ENCODE measurements around the gene ERG28.

DNA sequence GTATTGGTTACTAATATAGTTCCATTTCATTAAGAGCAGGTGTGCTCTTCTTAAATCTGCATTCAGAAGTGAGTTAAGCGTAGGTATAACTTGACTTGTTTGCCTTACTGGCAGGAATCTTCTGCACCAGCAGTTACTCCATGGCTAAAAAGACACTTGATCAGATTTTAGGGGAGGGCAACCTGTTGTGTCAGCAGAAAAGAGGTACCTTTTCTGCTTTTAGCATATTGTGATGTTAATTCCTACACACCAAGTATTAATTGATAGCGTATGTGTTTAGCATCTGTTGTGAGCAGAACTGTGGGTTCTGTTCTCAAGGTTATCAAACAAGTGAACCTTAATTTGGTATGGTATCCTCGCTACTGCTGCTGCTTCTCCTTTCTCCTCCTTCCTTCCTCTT, 38.7 kb upstream of the ERG28 start:
- TF ChIP-seq, protein P1, sequence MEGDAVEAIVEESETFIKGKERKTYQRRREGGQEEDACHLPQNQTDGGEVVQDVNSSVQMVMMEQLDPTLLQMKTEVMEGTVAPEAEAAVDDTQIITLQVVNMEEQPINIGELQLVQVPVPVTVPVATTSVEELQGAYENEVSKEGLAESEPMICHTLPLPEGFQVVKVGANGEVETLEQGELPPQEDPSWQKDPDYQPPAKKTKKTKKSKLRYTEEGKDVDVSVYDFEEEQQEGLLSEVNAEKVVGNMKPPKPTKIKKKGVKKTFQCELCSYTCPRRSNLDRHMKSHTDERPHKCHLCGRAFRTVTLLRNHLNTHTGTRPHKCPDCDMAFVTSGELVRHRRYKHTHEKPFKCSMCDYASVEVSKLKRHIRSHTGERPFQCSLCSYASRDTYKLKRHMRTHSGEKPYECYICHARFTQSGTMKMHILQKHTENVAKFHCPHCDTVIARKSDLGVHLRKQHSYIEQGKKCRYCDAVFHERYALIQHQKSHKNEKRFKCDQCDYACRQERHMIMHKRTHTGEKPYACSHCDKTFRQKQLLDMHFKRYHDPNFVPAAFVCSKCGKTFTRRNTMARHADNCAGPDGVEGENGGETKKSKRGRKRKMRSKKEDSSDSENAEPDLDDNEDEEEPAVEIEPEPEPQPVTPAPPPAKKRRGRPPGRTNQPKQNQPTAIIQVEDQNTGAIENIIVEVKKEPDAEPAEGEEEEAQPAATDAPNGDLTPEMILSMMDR (IDR thresholded peaks at IDR 0.05; ENCODE audit: insufficient read depth, low read length, poor library complexity, severe bottlenecking) = no peak
- TF ChIP-seq EZH2phosphoT487 (conservative IDR thresholded peaks at IDR 0.05; ENCODE audit: low read length) = no peak
